Measurements from ENCODE around the gene LNX1. TPM values are rescaled to one million over a fixed set of nuclear protein-coding genes. Genes with fewer than 3 reads are reported as not detected.
A peak's percentile ranks its signal among the peaks of the same experiment; 100 is the strongest.

LNX1 gene
- total RNA-seq, 6 experiments from 2014 or later, result 0.05 to 0.18 (median 0.07) TPM; not detected in 1

- Mint-ChIP-seq H3K27me3 (ENCODE audit: insufficient read depth) (peaks cover 3% of the 10 kb centered on the region), H3K4me3 (no peak overlapping the region), H3K9me3 (no peaks in the 10 kb centered on the region), H3K36me3 (ENCODE audit: low read depth) (no peaks in the 10 kb centered on the region), H3K4me1 (ENCODE audit: low read depth) (peaks cover 14% of the 10 kb centered on the region; the same call in 1 of the 2 replicates), H3K27ac (no peak overlapping the region)
- TF ChIP-seq, protein P1, sequence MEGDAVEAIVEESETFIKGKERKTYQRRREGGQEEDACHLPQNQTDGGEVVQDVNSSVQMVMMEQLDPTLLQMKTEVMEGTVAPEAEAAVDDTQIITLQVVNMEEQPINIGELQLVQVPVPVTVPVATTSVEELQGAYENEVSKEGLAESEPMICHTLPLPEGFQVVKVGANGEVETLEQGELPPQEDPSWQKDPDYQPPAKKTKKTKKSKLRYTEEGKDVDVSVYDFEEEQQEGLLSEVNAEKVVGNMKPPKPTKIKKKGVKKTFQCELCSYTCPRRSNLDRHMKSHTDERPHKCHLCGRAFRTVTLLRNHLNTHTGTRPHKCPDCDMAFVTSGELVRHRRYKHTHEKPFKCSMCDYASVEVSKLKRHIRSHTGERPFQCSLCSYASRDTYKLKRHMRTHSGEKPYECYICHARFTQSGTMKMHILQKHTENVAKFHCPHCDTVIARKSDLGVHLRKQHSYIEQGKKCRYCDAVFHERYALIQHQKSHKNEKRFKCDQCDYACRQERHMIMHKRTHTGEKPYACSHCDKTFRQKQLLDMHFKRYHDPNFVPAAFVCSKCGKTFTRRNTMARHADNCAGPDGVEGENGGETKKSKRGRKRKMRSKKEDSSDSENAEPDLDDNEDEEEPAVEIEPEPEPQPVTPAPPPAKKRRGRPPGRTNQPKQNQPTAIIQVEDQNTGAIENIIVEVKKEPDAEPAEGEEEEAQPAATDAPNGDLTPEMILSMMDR (IDR thresholded peaks at IDR 0.05), result no peak
- no peak for DNase-seq
Measured at GRCh38 chr4:53602390-53602789, 11.1 kb upstream of the LNX1 start.

DNA sequence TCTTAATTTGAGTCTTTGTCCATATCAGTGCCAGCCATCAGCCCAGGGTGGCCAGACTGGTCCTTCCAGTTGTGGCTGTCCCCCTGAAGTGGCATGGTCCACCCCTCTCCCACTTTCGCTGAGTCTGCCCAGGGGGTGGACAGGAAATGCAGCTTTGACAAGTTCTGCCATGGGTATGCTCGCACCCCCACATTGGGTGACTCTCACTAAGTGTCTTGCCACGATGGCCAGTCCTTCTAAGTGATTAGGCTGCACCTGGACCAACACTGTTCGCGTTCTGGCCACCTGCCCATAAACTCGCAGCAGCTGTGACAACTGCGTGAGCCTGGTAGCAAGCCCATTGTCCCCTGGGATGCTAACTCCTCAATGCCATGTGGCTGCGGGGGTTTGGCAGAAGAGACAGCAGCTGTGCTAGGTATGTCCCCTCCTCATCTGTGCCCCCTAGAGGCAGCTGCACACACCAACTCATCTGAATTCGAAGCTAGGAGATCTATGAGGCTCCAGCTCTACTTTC is 10.0 kb upstream of the LNX1 start:
- no peaks in the 10 kb centered on the region for H3K9me3 Mint-ChIP-seq
- no peak overlapping the region for H3K27ac Mint-ChIP-seq
- H3K36me3 Mint-ChIP-seq (ENCODE audit: low read depth), result no peaks in the 10 kb centered on the region
- H3K4me3 Mint-ChIP-seq, result no peak overlapping the region
- peaks cover 14% of the 10 kb centered on the region; the same call in 1 of the 2 replicates for H3K4me1 Mint-ChIP-seq (ENCODE audit: low read depth)
- H3K27me3 Mint-ChIP-seq (ENCODE audit: insufficient read depth), result peaks cover 3% of the 10 kb centered on the region
- DNase-seq, result no peak
- TF ChIP-seq, protein P1 (IDR thresholded peaks at IDR 0.05), result peak; percentile 52

- H3K9me3 Mint-ChIP-seq, result no peaks in the 10 kb centered on the region
- TF ChIP-seq, protein P1 (IDR thresholded peaks at IDR 0.05), result no peak
- peaks cover 14% of the 10 kb centered on the region; the same call in 1 of the 2 replicates for H3K4me1 Mint-ChIP-seq (ENCODE audit: low read depth)
- no peaks in the 10 kb centered on the region for H3K36me3 Mint-ChIP-seq (ENCODE audit: low read depth)
- peaks cover 2% of the 10 kb centered on the region for H3K27me3 Mint-ChIP-seq (ENCODE audit: insufficient read depth)
- no peak for DNase-seq
- no peak overlapping the region for H3K4me3 Mint-ChIP-seq
- no peak overlapping the region for H3K27ac Mint-ChIP-seq
Measured at GRCh38 chr4:53599632-53600031, 8.3 kb upstream of the LNX1 start.

DNA sequence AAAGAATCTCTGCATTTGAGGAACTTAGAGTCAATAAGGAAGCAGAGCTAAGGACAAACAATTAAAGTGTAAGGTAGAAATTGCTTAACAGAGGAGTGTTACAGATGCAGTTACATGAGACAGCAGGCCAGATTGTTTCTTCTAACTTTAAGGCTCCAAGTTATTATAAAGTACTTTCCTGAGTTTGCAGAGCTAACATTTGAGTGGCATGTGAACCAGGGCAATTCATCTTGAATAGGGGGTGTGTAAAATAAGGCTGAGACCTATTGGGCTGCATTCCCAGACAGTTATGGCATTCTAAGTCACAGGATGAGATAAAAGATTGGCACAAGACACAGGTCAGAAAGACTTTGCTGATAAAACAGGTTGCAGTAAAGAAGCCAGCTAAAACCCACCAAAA is 7.6 kb upstream of the LNX1 start:
- Mint-ChIP-seq H3K4me1 (ENCODE audit: low read depth) (peaks cover 14% of the 10 kb centered on the region; the same call in 1 of the 2 replicates), H3K9me3 (no peaks in the 10 kb centered on the region), H3K4me3 (no peak overlapping the region), H3K27me3 (ENCODE audit: insufficient read depth) (peaks cover 2% of the 10 kb centered on the region), H3K36me3 (ENCODE audit: low read depth) (no peaks in the 10 kb centered on the region), H3K27ac (no peak overlapping the region)
- TF ChIP-seq, protein P1 (IDR thresholded peaks at IDR 0.05), result no peak
- DNase-seq, result no peak

DNA sequence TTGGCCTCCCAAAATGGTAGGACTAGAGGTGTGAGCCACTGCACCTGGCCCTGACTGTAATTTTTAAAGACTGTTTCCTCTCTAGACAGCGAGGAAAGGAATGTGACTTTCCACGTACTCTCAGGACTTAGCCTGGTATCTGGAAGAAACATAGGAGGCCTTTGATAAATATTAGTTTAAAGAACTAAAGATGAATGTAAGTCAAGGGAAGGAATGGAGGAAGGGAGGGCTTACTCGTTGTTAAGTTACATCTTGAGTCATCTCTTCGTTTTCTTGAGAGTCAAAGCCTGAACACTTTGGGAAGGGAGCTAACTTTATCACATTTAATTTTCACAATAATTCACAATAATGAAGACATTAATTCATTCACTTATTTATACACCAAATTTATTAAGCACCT is 7.2 kb upstream of the LNX1 start:
- peaks cover 2% of the 10 kb centered on the region for H3K27me3 Mint-ChIP-seq (ENCODE audit: insufficient read depth)
- H3K36me3 Mint-ChIP-seq (ENCODE audit: low read depth), result no peaks in the 10 kb centered on the region
- no peak overlapping the region for H3K27ac Mint-ChIP-seq
- no peak for DNase-seq
- H3K9me3 Mint-ChIP-seq, result no peaks in the 10 kb centered on the region
- H3K4me3 Mint-ChIP-seq, result no peak overlapping the region
- TF ChIP-seq, protein P1 (IDR thresholded peaks at IDR 0.05), result no peak
- H3K4me1 Mint-ChIP-seq (ENCODE audit: low read depth), result peaks cover 14% of the 10 kb centered on the region; the same call in 1 of the 2 replicates

All from HFFc6 (cell line).